NT2/D1 (cell line): ENCODE data around the gene IPO9.

Experiments
- SUZ12 ChIP-seq: IDR thresholded peaks from 2 replicates; pipeline ENCODE4 v1.6.1; 2011; ENCODE audit not compliant: insufficient read length, insufficient read depth; ENCODE audit errors: extremely low read depth
- YY1 ChIP-seq: IDR thresholded peaks from 2 replicates; pipeline ENCODE4 v1.6.1; 2011; ENCODE audit not compliant: insufficient read length, insufficient read depth
- ZNF274 ChIP-seq: IDR thresholded peaks from 2 replicates; pipeline ENCODE4 v1.6.1; 2011; ENCODE audit warnings: mild to moderate bottlenecking, low read depth, low read length

GRCh38 chr1:201792534-201793305 lies 36.2 kb upstream of the IPO9 start:
- TF ChIP-seq YY1 = no peak
- TF ChIP-seq SUZ12 = no peak
- TF ChIP-seq ZNF274 = no peak
